ENCODE data around the gene MARCOL. TPM values are rescaled to one million over a fixed set of nuclear protein-coding genes. Genes with fewer than 3 reads are reported as not detected.

MARCOL gene
- total RNA-seq, 1 donor from 2014 or later: not detected

Other genes starting within 250 kb of the MARCOL start
- not detected in 2 replicates for gene SPINK5, start 174.5 kb upstream of the MARCOL start, total RNA-seq
- gene SPINK14, start 70.0 kb upstream of the MARCOL start, total RNA-seq: not detected in 2 replicates
- gene SPINK6, start 35.5 kb upstream of the MARCOL start, total RNA-seq: not detected in 2 replicates
- not detected in 2 replicates for gene SPINK13, start 30.3 kb downstream of the MARCOL start, total RNA-seq
- not detected in 2 replicates for gene SPINK7, start 73.9 kb downstream of the MARCOL start, total RNA-seq
- gene SPINK9, start 97.0 kb downstream of the MARCOL start, total RNA-seq: not detected in 2 replicates
- gene FBXO38, start 145.4 kb downstream of the MARCOL start, total RNA-seq: 57.3 and 62.9 TPM in 2 replicates